ENCODE measurements around the gene MTO1. TPM values are rescaled to one million over a fixed set of nuclear protein-coding genes. Genes with fewer than 3 reads are reported as not detected.

The MTO1 gene
- total RNA-seq, 2 donors from 2014 or later = 21.5 to 26.7 TPM

DNA sequence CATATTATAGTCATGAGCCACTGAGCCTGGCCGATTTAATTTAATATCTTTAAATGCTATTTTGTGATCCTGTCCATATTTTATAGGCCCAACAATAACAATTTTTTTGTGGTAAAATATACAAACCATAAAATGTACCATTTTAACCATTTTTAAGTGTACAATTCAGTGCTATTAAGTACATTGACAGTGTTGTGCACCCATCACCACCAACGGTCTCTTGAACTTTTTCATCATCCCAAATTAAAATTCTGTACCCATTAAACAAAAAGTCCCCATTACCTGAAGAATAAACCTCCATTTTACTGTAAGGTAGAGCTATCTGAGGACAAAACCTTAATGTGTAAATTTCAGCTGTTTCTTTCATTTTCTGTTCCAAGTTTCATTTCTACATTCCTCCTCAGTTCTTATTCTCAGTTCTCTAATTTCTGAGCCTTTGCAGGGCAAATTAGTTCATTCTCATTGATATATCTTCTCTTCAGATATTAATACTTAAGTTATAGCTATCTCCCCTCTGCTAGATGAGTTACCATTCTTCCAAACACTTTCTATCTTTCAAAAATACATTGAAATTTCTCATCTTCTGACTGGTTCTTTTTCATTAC is 10.3 kb downstream of the MTO1 start:
- peaks cover 65% of the 10 kb centered on the region for H3K36me3 ChIP-seq (ENCODE audit: control insufficient read depth, insufficient read depth, low read length)
- no peaks in the 10 kb centered on the region for H3K4me1 ChIP-seq (ENCODE audit: control insufficient read depth, insufficient read depth, low read length)
- TF ChIP-seq, protein P1, sequence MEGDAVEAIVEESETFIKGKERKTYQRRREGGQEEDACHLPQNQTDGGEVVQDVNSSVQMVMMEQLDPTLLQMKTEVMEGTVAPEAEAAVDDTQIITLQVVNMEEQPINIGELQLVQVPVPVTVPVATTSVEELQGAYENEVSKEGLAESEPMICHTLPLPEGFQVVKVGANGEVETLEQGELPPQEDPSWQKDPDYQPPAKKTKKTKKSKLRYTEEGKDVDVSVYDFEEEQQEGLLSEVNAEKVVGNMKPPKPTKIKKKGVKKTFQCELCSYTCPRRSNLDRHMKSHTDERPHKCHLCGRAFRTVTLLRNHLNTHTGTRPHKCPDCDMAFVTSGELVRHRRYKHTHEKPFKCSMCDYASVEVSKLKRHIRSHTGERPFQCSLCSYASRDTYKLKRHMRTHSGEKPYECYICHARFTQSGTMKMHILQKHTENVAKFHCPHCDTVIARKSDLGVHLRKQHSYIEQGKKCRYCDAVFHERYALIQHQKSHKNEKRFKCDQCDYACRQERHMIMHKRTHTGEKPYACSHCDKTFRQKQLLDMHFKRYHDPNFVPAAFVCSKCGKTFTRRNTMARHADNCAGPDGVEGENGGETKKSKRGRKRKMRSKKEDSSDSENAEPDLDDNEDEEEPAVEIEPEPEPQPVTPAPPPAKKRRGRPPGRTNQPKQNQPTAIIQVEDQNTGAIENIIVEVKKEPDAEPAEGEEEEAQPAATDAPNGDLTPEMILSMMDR (conservative IDR thresholded peaks at IDR 0.05) = no peak
- Mint-ChIP-seq H3K4me3 (no peak overlapping the region), H3K36me3 (ENCODE audit: low read depth) (peaks cover 54% of the 10 kb centered on the region), H3K9me3 (no peaks in the 10 kb centered on the region), H3K4me1 (no peaks in the 10 kb centered on the region), H3K27me3 (ENCODE audit: insufficient read depth) (no peaks in the 10 kb centered on the region), H3K27ac (no peak overlapping the region)
- no peak overlapping the region for H3K4me3 ChIP-seq (ENCODE audit: low read length)
- no peak for DNase-seq
- H3K9ac ChIP-seq (ENCODE audit: extremely low read depth, low read length, poor library complexity, severe bottlenecking) = no peak overlapping the region
- H3K27ac ChIP-seq (ENCODE audit: low read depth, low read length) = no peak overlapping the region
- 80 to 100% methylated on average over 1 to 2 of the region's 2 CpGs for WGBS, 2 experiments (ENCODE audit: insufficient coverage in 1 of 2, insufficient read length in 1 of 2)
- H3K9me3 ChIP-seq (ENCODE audit: control insufficient read depth, low read length) = no peaks in the 10 kb centered on the region
- H3K27me3 ChIP-seq (ENCODE audit: control insufficient read depth, insufficient read depth, low read length, poor library complexity, severe bottlenecking) = no peaks in the 10 kb centered on the region

DNA sequence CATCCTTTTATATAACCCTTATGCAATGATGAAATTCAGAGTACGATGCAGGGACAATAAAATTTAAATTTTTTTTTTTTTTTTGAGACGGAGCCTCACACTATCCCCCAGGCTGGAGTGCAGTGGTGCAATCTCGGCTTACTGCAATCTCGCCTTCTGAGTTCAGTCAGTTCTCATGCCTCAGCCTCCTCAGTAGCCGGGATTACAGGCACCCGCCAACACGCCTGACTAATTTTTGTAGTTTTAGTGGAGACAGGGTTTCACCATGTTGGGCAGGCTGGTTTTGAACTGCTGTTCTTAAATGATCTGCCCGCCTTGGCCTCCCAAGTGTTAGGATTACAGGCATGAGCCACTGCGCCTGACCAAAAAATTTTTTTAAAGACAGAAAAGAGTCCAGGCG is 15.2 kb downstream of the MTO1 start:
- H3K27me3 ChIP-seq (ENCODE audit: control insufficient read depth, insufficient read depth, low read length, poor library complexity, severe bottlenecking) = no peaks in the 10 kb centered on the region
- TF ChIP-seq, protein P1 (conservative IDR thresholded peaks at IDR 0.05) = no peak
- H3K4me1 ChIP-seq (ENCODE audit: control insufficient read depth, insufficient read depth, low read length) = no peaks in the 10 kb centered on the region
- H3K36me3 Mint-ChIP-seq (ENCODE audit: low read depth) = peaks cover 58% of the 10 kb centered on the region
- WGBS, 2 experiments (ENCODE audit: insufficient coverage in 1 of 2, insufficient read length in 1 of 2) = 96% methylated on average over 7 to 10 of the region's 10 CpGs
- H3K9me3 ChIP-seq (ENCODE audit: control insufficient read depth, low read length) = no peaks in the 10 kb centered on the region
- no peak overlapping the region for H3K4me3 Mint-ChIP-seq
- peaks cover 58% of the 10 kb centered on the region for H3K36me3 ChIP-seq (ENCODE audit: control insufficient read depth, insufficient read depth, low read length)
- no peak overlapping the region for H3K27ac ChIP-seq (ENCODE audit: low read depth, low read length)
- no peak for DNase-seq
- H3K9me3 Mint-ChIP-seq = no peaks in the 10 kb centered on the region
- H3K9ac ChIP-seq (ENCODE audit: extremely low read depth, low read length, poor library complexity, severe bottlenecking) = no peak overlapping the region
- no peaks in the 10 kb centered on the region for H3K4me1 Mint-ChIP-seq
- no peaks in the 10 kb centered on the region for H3K27me3 Mint-ChIP-seq (ENCODE audit: insufficient read depth)
- H3K4me3 ChIP-seq (ENCODE audit: low read length) = no peak overlapping the region
- no peak overlapping the region for H3K27ac Mint-ChIP-seq

DNA sequence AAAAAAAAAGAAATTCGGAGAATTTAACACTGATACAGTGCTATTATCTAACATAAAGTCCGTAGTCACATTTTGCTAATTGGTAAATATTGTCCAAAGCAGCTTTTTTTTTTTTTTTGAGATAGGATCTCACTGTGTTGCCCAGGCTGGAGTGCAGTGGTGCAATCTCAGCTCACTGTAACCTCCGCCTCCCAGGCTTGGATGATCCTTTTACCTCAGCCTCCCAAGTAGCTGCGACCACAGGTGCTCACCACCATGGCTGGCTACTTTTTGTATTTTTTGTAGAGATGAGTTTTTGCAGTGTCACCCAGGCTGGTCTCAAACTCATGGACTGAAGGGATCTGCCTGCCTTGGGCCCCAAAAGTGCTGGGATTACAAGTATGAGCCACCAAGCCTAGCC is 15.9 kb downstream of the MTO1 start:
- Mint-ChIP-seq H3K27ac (no peak overlapping the region), H3K36me3 (ENCODE audit: low read depth) (peaks cover 58% of the 10 kb centered on the region), H3K4me1 (no peaks in the 10 kb centered on the region), H3K9me3 (no peaks in the 10 kb centered on the region), H3K4me3 (no peak overlapping the region), H3K27me3 (ENCODE audit: insufficient read depth) (no peaks in the 10 kb centered on the region)
- no peaks in the 10 kb centered on the region for H3K4me1 ChIP-seq (ENCODE audit: control insufficient read depth, insufficient read depth, low read length)
- no peaks in the 10 kb centered on the region for H3K27me3 ChIP-seq (ENCODE audit: control insufficient read depth, insufficient read depth, low read length, poor library complexity, severe bottlenecking)
- no peak overlapping the region for H3K27ac ChIP-seq (ENCODE audit: low read depth, low read length)
- H3K9ac ChIP-seq (ENCODE audit: extremely low read depth, low read length, poor library complexity, severe bottlenecking) = no peak overlapping the region
- WGBS, 2 experiments (ENCODE audit: insufficient coverage in 1 of 2, insufficient read length in 1 of 2) = 96 to 100% methylated on average over 3 of the region's 4 CpGs
- H3K4me3 ChIP-seq (ENCODE audit: low read length) = no peak overlapping the region
- peaks cover 58% of the 10 kb centered on the region for H3K36me3 ChIP-seq (ENCODE audit: control insufficient read depth, insufficient read depth, low read length)
- no peak for DNase-seq
- TF ChIP-seq, protein P1 (conservative IDR thresholded peaks at IDR 0.05) = no peak
- H3K9me3 ChIP-seq (ENCODE audit: control insufficient read depth, low read length) = no peaks in the 10 kb centered on the region
